CD8-positive, alpha-beta memory T cell (primary cell): Measurements from ENCODE around the gene MKRN2. TPM values are rescaled to one million over a fixed set of nuclear protein-coding genes. Genes with fewer than 3 reads are reported as not detected.
"Not testable (repeated sequence)": the region's sequence is repeated elsewhere in the genome, so short reads cannot be mapped to it uniquely, and the experiment has no call there.

Experiments
- CTCF ChIA-PET: fragments of 350-600 bp; sonication (Branson Sonifier 250); formaldehyde crosslinking; loops from one replicate; lab custom pipeline; 2021; ENCODE audit warnings: antibody characterized with exemption; lab: Charles Lee
- POLR2A ChIA-PET: fragments of 350-600 bp; sonication (Branson Sonifier 250); formaldehyde crosslinking; loops from one replicate; lab custom pipeline; 2021; ENCODE audit warnings: antibody characterized with exemption; lab: Charles Lee
- DNase-seq, 5 donors: peaks; one replicate each; pipeline versions ENCODE4 v3.0.0 to v3.0.0-alpha.2; 2020 to 2022; ENCODE audit warnings: mixed read lengths in 1 of 5
- H3K27ac ChIP-seq: one replicate; pipeline ENCODE4 v1.7.0; 2013; ENCODE audit warnings: low read depth, mild to moderate bottlenecking, low read length, moderate library complexity
- H3K27me3 ChIP-seq: 2 replicates; pipeline ENCODE4 v1.7.0; 2013; ENCODE audit warnings: low read length, mild to moderate bottlenecking; ENCODE audit not compliant: insufficient read depth, poor library complexity, severe bottlenecking
- H3K36me3 ChIP-seq: 2 replicates; pipeline ENCODE4 v1.7.0; 2013; ENCODE audit warnings: mild to moderate bottlenecking, low read length, moderate library complexity; ENCODE audit not compliant: insufficient read depth
- H3K4me1 ChIP-seq: 2 replicates; pipeline ENCODE4 v1.7.0; 2013; ENCODE audit warnings: mild to moderate bottlenecking, low read length, moderate library complexity; ENCODE audit not compliant: insufficient read depth
- H3K4me3 ChIP-seq: 2 replicates; pipeline ENCODE4 v1.7.0; 2013; ENCODE audit warnings: mild to moderate bottlenecking, low read length
- H3K9me3 ChIP-seq: 2 replicates; pipeline ENCODE4 v1.7.0; 2013; ENCODE audit warnings: mild to moderate bottlenecking, low read length
- H3K27ac Mint-ChIP-seq, 8 donors: one replicate each; pipeline ENCODE4 v1.8.0; 2020 to 2021; ENCODE audit warnings: mixed read lengths in 8 of 8, mild to moderate bottlenecking in 6 of 8, inconsistent platforms in 3 of 8, moderate library complexity in 3 of 8
- H3K27me3 Mint-ChIP-seq, 2 donors: one replicate each; pipeline ENCODE4 v1.8.0; 2020 to 2021; ENCODE audit warnings: mixed read lengths in 2 of 2, mild to moderate bottlenecking in 1 of 2, moderate library complexity in 1 of 2
- H3K36me3 Mint-ChIP-seq, 3 donors: one replicate each; pipeline ENCODE4 v1.8.0; 2020 to 2021; ENCODE audit warnings: mixed read lengths in 3 of 3, inconsistent platforms in 1 of 3, mild to moderate bottlenecking in 1 of 3
- H3K4me1 Mint-ChIP-seq, 3 donors: one replicate each; pipeline ENCODE4 v1.8.0; 2020 to 2021; ENCODE audit warnings: mixed read lengths in 3 of 3, inconsistent platforms in 1 of 3, mild to moderate bottlenecking in 1 of 3
- H3K4me3 Mint-ChIP-seq, 7 donors: one replicate each; pipeline ENCODE4 v1.8.0; 2020 to 2021; ENCODE audit warnings: mixed read lengths in 7 of 7, mild to moderate bottlenecking in 6 of 7, moderate library complexity in 4 of 7, inconsistent platforms in 2 of 7
- H3K9me3 Mint-ChIP-seq, 5 donors: one replicate each; pipeline ENCODE4 v1.8.0; 2020 to 2022; ENCODE audit warnings: mixed read lengths in 5 of 5, mild to moderate bottlenecking in 3 of 5, moderate library complexity in 2 of 5, inconsistent platforms in 1 of 5
- polyA plus RNA-seq: library from polyadenylated mRNA; unstranded; fragments of 300-500 nt; fragmentation: Illumina TruSeq; gene quantifications from one replicate; pipeline ENCODE4 v1.2.3, GENCODE V29; 2021
- total RNA-seq, 2 experiments: library from RNA; stranded (reverse); gene quantifications; one replicate each; pipeline ENCODE4 v1.2.3, GENCODE V29; 2021

Gene MKRN2
- total and polyA plus RNA-seq, 3 experiments from 2014 or later, result 30.0 to 51.6 (median 33.6) TPM

GRCh38 chr3:12613250-12613649 is 56.4 kb downstream of the MKRN2 start:
- Mint-ChIP-seq H3K27me3 (no peaks in the 10 kb centered on the region), H3K9me3 (no peaks in the 10 kb centered on the region), H3K4me3 (no peak overlapping the region), H3K27ac (peak overlapping the region; percentile 4 to 83 (median 62)), H3K36me3 (peaks cover 3 to 71% (median 10%) of the 10 kb centered on the region in 3 donors), H3K4me1 (peaks cover 36 to 51% (median 43%) of the 10 kb centered on the region in 3 donors)
- no peaks in the 10 kb centered on the region for H3K9me3 ChIP-seq
- H3K4me1 ChIP-seq, result peaks cover 10% of the 10 kb centered on the region
- no peak for DNase-seq
- H3K4me3 ChIP-seq, result no peak overlapping the region
- H3K36me3 ChIP-seq, result peaks cover 30% of the 10 kb centered on the region
- H3K27ac ChIP-seq, result no peak overlapping the region
- POLR2A ChIA-PET, result interaction anchor here (0.6 kb wide), 1 partner anchor 30 kb away, joined by 3 read pairs; no protein-coding TSS in a partner anchor
- no peaks in the 10 kb centered on the region for H3K27me3 ChIP-seq
- CTCF ChIA-PET, result no interaction called here

DNA sequence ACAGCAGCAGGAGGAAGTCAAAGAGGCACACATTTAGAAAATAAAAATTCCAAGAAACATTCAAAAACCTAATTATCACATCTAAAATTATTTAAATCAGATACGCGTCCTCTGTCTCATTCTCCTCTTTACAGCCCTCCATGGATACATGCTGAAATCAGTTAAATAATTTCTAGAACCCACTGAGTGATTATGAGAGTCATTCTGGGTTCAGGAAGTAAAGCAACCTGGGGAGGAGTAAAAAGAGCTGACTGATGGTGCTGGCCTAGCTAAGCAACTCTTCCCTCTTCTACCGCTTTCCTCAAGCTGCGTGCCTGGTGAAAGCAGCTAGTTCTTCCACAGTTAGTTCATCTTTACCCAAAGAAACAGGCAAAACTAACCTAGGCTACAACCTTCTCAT is 58.4 kb downstream of the MKRN2 start:
- POLR2A ChIA-PET, result no interaction called here
- no peak overlapping the region for H3K27ac ChIP-seq

DNA sequence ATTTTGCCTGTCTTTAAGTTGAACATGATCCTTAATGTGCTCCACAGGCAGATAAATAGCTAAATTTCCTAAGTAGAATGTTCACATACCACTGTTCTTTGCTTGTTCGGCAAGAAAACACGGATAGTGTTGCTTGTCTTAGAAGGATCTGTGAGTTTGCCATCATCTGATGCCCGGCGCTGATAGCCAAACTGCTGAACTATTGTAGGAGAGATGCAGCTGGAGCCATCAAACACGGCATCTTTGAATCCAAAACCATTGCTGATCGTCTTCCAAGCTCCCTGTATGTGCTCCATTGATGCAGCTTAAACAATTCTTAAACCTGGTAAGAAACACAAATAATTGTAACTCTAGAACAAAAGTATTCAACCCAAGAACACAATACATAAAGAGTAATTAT is 61.5 kb downstream of the MKRN2 start:
- peaks cover 18% of the 10 kb centered on the region for H3K36me3 ChIP-seq
- no peaks in the 10 kb centered on the region for H3K9me3 ChIP-seq
- H3K27me3 ChIP-seq, result no peaks in the 10 kb centered on the region
- ChIA-PET POLR2A (no interaction called here), CTCF (interaction anchor here (1.3 kb wide), 1 partner anchor 28 kb away, joined by 3 read pairs; no protein-coding TSS in a partner anchor)
- Mint-ChIP-seq H3K9me3 (no peaks in the 10 kb centered on the region), H3K36me3 (peaks cover 0 to 45% (median 6%) of the 10 kb centered on the region in 3 donors), H3K4me1 (peaks cover 40 to 74% (median 56%) of the 10 kb centered on the region in 3 donors), H3K27ac (no peak overlapping the region), H3K27me3 (no peaks in the 10 kb centered on the region), H3K4me3 (no peak overlapping the region)
- H3K27ac ChIP-seq, result no peak overlapping the region
- H3K4me1 ChIP-seq, result peaks cover 13% of the 10 kb centered on the region
- no peak for DNase-seq
- no peak overlapping the region for H3K4me3 ChIP-seq

More for the DNA sequence above, 58.4 kb downstream of the MKRN2 start:
- Mint-ChIP-seq H3K9me3 (no peaks in the 10 kb centered on the region), H3K4me1 (peaks cover 34 to 62% (median 43%) of the 10 kb centered on the region in 3 donors), H3K4me3 (no peak overlapping the region), H3K27me3 (no peaks in the 10 kb centered on the region), H3K36me3 (peaks cover 0 to 61% (median 9%) of the 10 kb centered on the region in 3 donors), H3K27ac (peak overlapping the region in 3 of 8 donors; percentile 17 to 50 (median 28))
- H3K9me3 ChIP-seq, result no peaks in the 10 kb centered on the region
- H3K4me3 ChIP-seq, result no peak overlapping the region
- peaks cover 20% of the 10 kb centered on the region for H3K36me3 ChIP-seq
- H3K27me3 ChIP-seq, result no peaks in the 10 kb centered on the region
- CTCF ChIA-PET, result interaction anchor here (0.7 to 1.6 kb wide), 3 partner anchors 9 to 49 kb away, joined by 3 to 4 read pairs (median 3); no protein-coding TSS in a partner anchor
- H3K4me1 ChIP-seq, result peaks cover 10% of the 10 kb centered on the region
- DNase-seq, result no peak

DNA sequence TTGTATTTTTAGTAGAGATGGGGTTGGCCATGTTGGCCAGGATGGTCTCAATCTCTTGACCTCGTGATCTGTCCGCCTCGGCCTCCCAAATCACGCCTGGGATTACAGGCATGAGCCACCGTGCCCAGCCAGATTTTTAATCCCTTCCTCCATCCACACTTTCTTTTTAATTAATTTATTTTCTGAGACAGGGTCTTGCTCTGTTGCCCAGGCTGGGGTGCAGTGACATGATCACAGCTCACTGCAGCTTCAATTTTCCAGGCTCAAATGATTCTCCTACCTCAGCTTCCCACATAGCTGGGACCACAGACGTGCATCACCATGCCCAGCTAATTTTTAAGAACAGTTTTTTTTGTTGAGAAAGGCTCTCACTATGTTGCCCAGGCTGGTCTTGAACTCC is 63.4 kb downstream of the MKRN2 start:
- no peak overlapping the region for H3K27ac ChIP-seq
- no peak for DNase-seq
- ChIA-PET CTCF (no interaction called here), POLR2A (no interaction called here)
- H3K36me3 ChIP-seq, result peaks cover 16% of the 10 kb centered on the region
- H3K9me3 Mint-ChIP-seq, result no peaks in the 10 kb centered on the region
- no peak overlapping the region for H3K4me3 Mint-ChIP-seq
- peaks cover 37 to 68% (median 49%) of the 10 kb centered on the region in 3 donors for H3K4me1 Mint-ChIP-seq
- H3K9me3 ChIP-seq, result no peaks in the 10 kb centered on the region
- peak overlapping the region in 1 of 8 donors; percentile 57 for H3K27ac Mint-ChIP-seq
- no peaks in the 10 kb centered on the region for H3K27me3 ChIP-seq
- peaks cover 0 to 32% (median 6%) of the 10 kb centered on the region in 3 donors for H3K36me3 Mint-ChIP-seq
- peaks cover 11% of the 10 kb centered on the region for H3K4me1 ChIP-seq
- H3K4me3 ChIP-seq, result no peak overlapping the region
- no peaks in the 10 kb centered on the region for H3K27me3 Mint-ChIP-seq

DNA sequence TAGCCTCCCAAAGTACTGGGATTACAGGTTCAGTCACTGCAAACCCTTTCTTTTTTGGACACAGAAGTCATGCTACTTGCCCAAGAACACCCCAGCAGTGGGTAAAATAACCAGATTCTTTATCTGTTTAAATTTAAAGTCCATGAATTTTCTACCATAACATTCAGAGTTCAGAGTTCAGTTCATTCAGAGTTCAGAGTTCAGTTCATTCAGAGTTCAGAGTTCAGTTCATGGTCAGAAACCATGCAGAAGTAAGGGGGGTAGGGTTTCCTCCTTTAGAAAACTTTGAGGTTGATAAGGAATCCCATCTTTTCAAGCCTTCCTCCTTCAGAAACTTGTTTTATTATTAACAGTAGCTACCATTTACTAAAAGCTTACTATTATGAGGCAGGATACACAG is 63.8 kb downstream of the MKRN2 start:
- H3K9me3 ChIP-seq, result no peaks in the 10 kb centered on the region
- CTCF ChIA-PET, result no interaction called here

GRCh38 chr3:12622335-12622734 is 65.4 kb downstream of the MKRN2 start:
- Mint-ChIP-seq H3K4me3 (peak overlapping the region in 1 of 7 donors; percentile 15), H3K4me1 (peaks cover 43 to 75% (median 62%) of the 10 kb centered on the region in 3 donors), H3K27me3 (no peaks in the 10 kb centered on the region), H3K9me3 (no peaks in the 10 kb centered on the region), H3K36me3 (peaks cover 0 to 16% (median 6%) of the 10 kb centered on the region in 3 donors), H3K27ac (peak overlapping the region in 6 of 8 donors; percentile 22 to 76 (median 38))
- no peak overlapping the region for H3K4me3 ChIP-seq
- no peaks in the 10 kb centered on the region for H3K27me3 ChIP-seq
- H3K27ac ChIP-seq, result no peak overlapping the region
- peaks cover 8% of the 10 kb centered on the region for H3K36me3 ChIP-seq
- no peak for DNase-seq
- POLR2A ChIA-PET, result no interaction called here
- peaks cover 21% of the 10 kb centered on the region for H3K4me1 ChIP-seq
- no peaks in the 10 kb centered on the region for H3K9me3 ChIP-seq
- CTCF ChIA-PET, result no interaction called here

More for the DNA sequence above, 63.8 kb downstream of the MKRN2 start:
- no peak overlapping the region for H3K27ac ChIP-seq
- Mint-ChIP-seq H3K9me3 (no peaks in the 10 kb centered on the region), H3K27ac (peak overlapping the region in 3 of 8 donors; percentile 24 to 67 (median 57)), H3K4me3 (no peak overlapping the region), H3K4me1 (peaks cover 39 to 70% (median 50%) of the 10 kb centered on the region in 3 donors), H3K27me3 (no peaks in the 10 kb centered on the region), H3K36me3 (peaks cover 0 to 29% (median 6%) of the 10 kb centered on the region in 3 donors)
- H3K27me3 ChIP-seq, result no peaks in the 10 kb centered on the region
- H3K4me3 ChIP-seq, result no peak overlapping the region
- H3K36me3 ChIP-seq, result peaks cover 15% of the 10 kb centered on the region
- POLR2A ChIA-PET, result interaction anchor here (0.5 kb wide), 1 partner anchor 29 kb away, joined by 3 read pairs; no protein-coding TSS in a partner anchor
- no peak for DNase-seq
- H3K4me1 ChIP-seq, result peaks cover 15% of the 10 kb centered on the region

DNA sequence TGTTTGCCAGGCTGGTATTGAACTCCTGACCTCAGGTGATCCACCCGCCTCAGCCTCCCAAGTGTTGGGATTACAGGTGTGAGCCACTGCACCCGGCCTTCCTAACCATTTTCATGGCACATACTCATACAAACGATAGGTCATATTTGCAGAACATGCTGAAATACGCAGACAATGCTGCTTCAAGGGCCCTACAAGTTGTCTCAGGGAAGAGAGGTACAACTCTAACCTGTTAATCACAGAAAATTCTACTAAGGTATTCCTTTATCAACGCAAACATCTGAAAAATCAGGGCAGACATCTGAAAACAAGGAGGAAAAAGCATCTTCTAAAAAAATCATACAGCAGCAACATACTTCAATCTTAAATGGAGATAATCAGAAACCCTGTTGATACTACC is 67.2 kb downstream of the MKRN2 start:
- POLR2A ChIA-PET, result no interaction called here
- H3K27ac Mint-ChIP-seq, result peak overlapping the region in 6 of 8 donors; percentile 8 to 70 (median 34)
- H3K4me3 ChIP-seq, result no peak overlapping the region

DNA sequence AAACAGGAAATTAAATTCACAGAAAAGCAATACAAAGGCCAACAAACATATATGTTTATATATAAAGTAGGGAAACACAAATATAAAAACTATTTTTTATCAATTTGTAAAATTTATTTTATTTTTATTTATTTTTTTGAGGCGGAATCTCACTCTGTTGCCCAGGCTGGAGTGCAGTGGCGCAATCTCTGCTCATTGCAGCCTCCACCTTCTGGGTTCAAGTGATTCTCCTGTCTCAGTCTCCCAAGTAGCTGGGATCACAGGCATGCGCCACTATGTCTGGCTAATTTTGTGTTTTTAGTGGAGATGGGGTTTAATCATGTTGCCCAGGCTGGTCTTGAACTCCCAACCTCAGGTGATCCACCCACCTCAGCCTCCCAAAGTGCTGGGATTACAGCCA is 68.1 kb downstream of the MKRN2 start:
- H3K4me1 Mint-ChIP-seq, result peaks cover 57 to 84% (median 76%) of the 10 kb centered on the region in 3 donors

More for the DNA sequence above, 67.2 kb downstream of the MKRN2 start:
- H3K27ac ChIP-seq, result no peak overlapping the region
- Mint-ChIP-seq H3K36me3 (peaks cover 0 to 6% (median 0%) of the 10 kb centered on the region in 3 donors), H3K4me3 (no peak overlapping the region), H3K27me3 (no peaks in the 10 kb centered on the region), H3K9me3 (no peaks in the 10 kb centered on the region), H3K4me1 (peaks cover 49 to 83% (median 67%) of the 10 kb centered on the region in 3 donors)
- H3K9me3 ChIP-seq, result no peaks in the 10 kb centered on the region
- no peak for DNase-seq
- peaks cover 29% of the 10 kb centered on the region for H3K4me1 ChIP-seq
- no peaks in the 10 kb centered on the region for H3K27me3 ChIP-seq
- no peaks in the 10 kb centered on the region for H3K36me3 ChIP-seq
- CTCF ChIA-PET, result no interaction called here

More for the DNA sequence above, 68.1 kb downstream of the MKRN2 start:
- H3K9me3 Mint-ChIP-seq, H3K4me3 ChIP-seq, POLR2A ChIA-PET, H3K27me3 Mint-ChIP-seq, H3K27me3 ChIP-seq, H3K36me3 ChIP-seq, H3K9me3 ChIP-seq, H3K27ac ChIP-seq, H3K36me3 Mint-ChIP-seq, DNase-seq: not testable (repeated sequence)
- CTCF ChIA-PET, result interaction anchor here (1.2 kb wide), 1 partner anchor 20 kb away, joined by 3 read pairs; no protein-coding TSS in a partner anchor
- peak overlapping the region in 2 of 7 donors; percentile 73 to 83 for H3K4me3 Mint-ChIP-seq
- peak overlapping the region in 6 of 8 donors; percentile 54 to 90 (median 72) for H3K27ac Mint-ChIP-seq
- H3K4me1 ChIP-seq, result peaks cover 29% of the 10 kb centered on the region
